GM19043 (cell line): ENCODE data around the gene CCDC47.
"Not testable (repeated sequence)": the region's sequence is repeated elsewhere in the genome, so short reads cannot be mapped to it uniquely, and the experiment has no call there.

Experiments used
- ATAC-seq: cut with Tn5 transposase; IDR thresholded peaks from one replicate; pipeline ENCODE4 v1.9.1; 2021; ENCODE audit warnings: low read depth; ENCODE audit not compliant: unreplicated experiment

CCDC47 gene

DNA sequence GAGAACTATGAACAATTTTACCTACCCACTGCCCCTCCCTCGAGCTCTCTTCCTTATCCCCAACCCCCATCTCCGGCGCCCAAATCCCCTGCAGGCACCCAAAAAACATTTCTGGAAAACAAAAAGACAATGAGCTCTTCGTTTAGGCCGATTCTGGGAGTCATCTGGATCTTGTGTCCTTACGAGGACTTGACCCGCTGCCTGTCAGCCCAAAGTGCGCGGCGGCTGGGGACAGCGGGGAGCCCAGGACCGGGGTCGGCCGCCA lies 32.3 kb downstream of the CCDC47 start:
- no peak for ATAC-seq

DNA sequence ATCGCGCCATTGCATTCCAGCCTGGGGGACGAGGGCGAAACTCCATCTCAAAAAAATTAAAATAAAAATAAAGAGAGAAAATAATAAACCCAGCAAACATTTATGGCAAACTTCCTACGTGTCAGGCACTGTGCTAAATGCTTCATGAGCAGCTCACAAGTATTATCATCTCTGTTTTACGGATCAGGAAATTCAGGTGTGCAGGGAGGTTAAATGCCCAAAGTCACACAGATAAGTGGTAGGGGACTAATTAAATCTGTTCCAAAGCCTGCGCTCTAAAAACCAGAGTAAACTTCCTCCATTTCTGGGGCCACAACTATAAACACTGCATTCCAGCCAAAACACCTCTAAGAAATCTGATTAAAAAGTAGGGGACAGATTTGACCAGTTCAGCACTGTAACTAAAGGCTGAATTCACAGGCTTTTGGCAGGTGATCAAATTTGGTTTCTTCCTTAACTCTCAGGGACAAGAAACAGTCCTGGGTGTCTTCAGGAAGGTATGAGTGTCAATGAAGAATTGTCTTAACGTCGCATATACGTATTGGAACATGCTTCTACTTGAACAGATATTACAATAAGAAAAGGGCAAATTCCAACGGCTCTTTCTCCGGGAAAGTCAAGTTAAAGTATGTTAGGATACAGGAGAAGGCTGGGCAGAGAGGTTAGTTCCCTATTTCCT lies 32.8 kb downstream of the CCDC47 start:
- ATAC-seq: no peak

DNA sequence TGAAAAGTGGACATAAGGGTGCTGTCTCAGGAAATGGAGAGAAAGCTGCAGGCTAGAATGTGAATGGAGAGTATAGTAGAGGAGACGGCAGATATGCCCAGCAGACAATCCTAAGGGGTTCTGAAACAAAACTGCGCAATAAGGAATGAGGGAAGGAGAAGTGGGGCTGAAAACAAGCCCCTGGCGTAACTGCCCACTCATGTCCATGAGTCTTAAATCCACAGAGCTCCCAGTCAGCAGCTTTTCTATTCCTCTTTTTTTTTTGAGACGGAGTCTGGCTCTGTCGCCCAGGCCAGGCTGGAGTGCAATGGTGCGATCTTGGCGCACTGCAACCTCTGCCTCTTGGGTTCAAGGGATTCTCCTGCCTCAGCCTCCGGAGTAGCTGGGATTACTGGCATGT lies 37.7 kb downstream of the CCDC47 start:
- no peak for ATAC-seq

DNA sequence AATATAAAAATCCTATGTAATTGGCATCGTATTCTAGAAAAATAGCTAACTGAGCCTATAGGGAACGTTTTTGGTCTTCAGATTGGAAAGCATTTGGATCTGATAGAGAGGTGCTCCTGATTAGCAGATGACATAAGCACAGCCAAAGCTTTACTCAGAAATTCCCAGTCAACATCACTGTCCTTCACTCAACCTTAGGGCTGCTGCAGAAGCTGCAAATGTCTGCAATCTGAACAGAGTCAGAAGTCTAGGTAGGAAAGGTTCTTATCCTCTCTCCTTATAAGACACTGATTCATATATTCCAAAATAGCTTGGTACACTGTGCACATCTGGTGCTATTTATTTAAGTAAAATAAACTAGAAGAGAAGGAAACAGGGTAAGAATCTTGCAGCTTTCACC lies 51.0 kb downstream of the CCDC47 start:
- ATAC-seq: no peak

DNA sequence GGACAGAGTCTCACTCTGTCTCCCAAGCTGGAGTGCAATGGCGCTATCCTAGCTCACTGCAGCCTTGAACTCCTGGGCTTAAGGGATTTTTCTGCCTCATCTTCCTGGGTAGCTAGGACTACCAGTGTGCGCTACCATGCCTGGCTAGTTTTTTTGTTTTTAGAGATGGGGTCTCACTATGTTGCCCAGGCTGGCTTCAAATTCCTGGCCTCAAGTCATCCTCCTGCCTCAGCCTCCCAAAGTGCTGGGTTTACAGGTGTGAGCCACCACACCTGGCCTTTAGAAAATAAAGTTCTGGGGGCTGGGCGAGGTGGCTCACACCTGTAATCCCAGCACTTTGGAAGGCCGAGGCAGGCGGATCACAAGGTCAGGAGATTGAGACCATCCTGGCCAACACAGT lies 53.2 kb downstream of the CCDC47 start:
- ATAC-seq: not testable (repeated sequence)

DNA sequence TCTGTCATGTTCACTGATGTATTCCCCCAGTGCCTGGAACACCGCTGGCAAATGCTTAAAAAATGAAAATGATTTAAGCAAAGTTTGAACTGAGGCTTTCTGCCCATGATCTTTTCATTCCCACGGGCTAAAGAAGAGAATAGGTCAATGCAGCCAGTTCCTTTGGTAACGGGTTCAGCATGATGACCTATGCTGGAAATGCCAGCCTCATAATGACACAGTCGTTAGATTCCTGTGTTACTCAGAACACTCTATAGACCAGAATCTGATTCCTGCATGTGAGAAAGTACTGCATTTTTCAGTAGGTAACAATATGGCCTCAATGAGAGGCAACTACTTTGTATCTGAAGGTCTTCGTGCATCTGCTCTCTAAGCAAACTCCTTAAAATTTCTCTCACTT lies 54.4 kb downstream of the CCDC47 start:
- no peak for ATAC-seq

DNA sequence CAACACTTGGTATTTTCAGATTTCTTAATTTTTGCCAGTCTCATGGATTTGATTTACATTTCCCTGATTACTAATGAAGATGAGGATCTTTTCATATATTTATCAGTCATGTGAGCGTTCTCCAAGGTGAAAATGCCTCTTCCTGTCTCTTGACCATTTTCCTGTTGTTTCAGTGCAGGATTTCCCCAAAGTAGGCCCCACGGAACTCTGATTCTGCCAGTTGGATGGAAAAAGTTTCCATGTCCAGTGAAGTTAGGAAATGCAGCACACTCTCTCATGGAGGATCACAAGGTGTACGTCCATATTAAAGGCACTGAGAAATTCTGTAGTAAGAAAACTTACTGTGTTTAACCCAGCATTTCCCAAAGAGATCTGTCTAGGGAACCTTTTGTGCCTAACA lies 57.0 kb downstream of the CCDC47 start:
- ATAC-seq: no peak

DNA sequence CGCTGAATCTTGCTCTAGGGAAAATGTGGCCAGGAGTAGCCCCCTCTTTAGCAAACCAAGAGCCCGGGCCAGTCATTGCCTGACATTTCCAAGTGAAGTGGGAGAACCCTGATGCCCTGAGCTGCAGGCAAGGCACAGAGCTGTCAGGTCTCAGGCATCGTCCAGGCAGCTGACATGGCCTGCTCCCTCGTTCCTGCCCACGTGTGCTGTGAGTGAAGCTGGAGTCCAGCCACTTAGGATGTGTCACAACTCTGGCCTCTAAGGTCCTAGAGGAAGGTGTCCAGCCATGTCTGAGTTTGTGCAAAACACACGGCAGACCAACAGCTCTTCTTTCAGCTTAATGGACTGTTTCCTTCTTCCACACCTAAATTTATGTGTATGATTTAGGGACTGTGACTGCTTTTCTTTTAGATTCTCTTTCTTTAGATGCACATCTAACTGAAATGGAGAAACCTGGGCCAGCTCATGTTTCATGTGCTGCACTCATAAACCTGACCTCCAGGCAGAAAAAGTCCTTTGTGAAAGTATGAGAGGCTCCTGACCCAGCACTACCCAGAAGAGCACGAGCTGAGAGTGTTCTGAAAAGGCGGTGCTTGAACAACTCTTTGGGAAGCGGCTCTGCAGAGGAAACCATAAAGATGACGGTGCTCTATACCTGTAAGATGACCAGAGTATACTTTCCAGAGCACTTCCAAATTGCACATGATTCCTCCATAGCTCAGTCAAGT lies 58.7 kb downstream of the CCDC47 start:
- no peak for ATAC-seq

DNA sequence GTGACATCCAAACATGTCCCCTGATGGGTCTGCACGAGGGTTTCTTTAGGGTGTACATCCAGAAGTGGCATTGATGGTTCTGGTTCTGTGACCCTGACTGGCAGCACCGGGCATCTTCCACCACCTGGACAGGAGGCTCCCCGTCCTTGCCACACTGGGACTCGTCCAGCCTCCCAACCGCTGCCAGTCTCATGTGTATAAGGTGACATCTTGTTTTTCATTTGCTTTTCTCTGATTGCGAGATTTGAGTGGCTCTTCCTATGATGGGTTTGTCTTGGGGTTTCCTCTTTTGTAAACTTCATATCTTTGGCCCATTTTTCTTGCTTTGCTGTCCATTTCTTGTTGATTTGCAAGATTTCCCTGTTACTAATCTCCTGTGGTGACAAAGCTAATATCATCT lies 64.3 kb downstream of the CCDC47 start:
- ATAC-seq: no peak

DNA sequence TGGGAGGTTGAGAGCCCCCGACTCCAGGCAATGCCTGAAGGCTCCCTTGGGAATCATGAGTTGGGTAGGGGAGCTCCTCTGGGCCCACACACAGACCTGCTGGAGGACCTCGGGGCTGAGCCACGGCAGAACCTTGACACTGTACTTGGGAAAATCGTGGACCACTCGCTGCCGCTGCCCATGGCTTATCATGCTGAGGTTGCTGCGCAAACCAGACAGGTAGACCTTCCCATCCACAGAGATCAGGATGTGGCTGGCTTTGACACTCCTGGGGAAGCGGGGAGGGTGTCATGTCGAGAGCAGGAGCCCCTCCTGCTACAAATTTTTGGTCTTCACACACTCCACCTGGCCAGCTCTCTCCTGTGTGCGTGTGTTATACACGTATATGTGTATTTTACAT lies 66.2 kb downstream of the CCDC47 start:
- ATAC-seq: no peak

DNA sequence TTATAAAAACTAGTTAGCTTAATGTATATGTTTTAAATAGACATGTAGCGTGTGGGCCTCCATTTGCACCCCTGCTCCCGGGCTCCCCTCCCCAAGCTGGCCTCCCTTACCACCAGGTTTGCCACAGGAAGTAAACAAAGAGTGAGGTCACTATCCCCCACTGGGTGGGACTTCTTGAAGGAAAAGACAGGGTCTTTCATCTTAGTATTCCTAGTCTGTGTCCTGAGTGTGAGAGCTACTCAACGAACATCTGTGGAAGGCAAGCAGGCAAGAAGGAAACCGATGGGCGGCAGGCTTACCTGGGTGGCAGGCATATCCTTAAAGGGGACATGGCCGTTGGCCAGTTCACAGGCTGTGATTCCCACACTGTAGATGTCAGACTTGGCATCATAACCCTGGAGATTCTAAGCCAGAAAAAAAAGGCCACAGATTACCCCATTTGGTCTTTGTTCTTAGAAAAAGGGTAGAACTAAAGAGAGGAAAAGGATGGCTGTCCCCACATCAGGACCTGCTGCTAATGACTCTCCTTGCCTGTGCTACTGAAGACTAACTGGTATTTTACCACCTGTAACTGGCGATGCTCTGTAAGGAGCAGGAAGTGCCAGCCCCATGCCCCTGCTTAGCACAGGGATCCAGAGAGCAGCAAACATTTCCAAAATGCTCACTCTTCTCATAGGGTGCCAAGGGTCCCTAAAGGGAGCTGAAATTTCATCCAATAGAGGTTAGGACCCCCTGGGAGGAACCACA lies 66.9 kb downstream of the CCDC47 start:
- ATAC-seq: no peak

DNA sequence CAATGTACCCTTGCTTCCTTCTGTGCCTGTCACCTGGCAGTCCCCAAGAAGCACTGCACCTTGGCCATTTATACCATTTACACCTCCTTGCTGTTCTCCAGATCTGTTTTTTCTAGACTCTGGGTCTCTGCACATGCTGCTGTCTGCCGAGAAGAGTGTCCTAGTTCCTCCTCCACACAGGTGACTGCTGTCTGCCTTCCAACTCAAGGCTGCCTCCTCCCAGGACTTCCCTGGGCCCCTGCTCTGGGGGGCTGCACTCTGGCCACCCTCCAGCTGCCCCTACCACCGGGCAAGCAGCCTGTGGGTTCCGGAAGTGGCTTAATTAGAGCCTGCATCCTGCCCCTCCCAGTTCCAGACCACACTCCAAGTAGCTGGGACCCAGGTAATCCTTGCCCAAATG lies 67.7 kb downstream of the CCDC47 start:
- no peak for ATAC-seq

DNA sequence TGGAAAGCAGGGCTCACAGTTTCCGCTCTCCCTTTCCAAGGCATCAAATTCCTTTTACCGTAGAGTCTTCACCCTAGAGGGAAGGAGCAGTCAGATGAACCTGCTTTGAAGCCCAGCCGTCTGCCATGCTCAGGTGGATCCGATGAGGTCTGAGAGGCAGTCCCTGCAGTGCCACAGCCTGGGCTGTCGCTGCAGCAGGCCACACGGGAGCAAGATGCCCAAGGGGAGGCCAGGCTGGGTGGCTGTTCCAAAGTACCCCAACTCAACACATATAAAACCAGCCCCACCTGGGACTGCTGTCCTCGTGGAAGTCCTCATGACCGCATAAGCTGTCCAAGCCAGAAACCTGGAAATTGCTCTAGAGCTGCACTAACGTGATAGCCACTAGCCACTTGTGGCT lies 68.6 kb downstream of the CCDC47 start:
- ATAC-seq: no peak

DNA sequence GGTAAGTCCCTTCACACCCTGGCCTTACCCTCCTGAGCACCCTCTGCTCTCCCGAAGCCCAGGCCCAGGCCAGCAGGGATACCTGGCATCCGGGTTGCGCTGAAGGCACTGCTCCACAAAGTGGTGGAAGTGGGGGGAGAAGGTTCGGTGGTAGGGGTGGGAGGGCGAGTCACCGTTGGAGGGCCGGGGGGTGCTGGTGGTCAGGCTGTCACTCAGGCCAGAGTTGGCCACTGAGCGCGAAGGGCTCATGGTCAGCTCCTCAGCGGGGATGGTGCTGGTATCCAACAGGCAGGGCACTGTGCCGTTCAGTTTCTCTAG lies 69.2 kb downstream of the CCDC47 start:
- ATAC-seq: no peak

DNA sequence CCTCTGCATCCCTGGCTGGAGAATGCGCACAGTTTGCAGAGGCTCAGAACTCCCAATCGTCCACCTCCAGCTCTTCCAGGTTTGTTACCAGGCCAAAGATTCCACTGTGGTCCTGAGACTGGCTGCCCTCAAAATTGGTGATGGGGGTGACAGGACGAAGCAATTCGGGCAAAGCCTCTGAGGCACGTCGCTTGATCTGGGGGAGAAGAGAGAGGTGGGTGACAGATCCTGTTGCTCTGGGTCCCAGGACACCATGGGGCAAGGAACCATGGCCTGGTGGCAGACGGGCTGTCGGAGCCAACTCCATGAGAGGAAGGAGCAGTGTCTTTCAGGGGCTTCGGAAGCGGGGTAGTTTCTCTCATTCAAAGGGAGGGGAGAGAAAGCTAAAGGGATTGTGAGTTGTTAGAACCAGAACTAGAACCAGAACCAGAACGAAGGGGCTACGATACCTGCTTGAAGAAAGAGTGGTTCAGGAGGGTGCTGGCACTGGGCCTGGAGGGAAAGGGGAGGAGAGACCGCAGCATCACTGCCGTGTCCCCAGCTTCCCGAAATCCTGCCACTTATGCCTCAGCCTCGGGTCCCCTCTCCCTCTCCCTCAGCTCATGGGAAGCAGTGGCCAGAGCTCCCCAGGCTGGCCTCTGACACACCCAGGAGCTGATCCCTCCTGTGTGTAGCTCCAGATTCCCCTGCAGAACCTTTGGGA lies 69.7 kb downstream of the CCDC47 start:
- no peak for ATAC-seq

DNA sequence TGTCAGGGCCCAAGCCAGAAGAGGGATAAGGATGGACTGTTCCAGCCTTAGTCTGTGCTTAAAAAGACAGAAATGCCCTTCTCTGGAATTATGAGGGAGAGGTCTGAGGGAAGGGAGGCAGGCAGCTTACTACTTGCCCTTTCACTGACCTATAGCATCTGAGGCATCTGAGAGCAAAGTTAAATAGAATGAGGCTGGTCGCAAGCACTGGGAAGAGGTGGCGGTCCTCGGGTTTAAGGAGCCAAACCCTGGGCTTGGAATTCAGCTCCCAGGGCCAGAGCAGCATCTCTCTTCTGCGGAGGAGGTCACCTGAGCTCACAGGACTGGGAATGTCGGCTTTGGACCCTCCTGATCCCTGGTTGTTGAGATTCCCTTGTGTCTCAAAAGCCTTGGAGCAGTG lies 70.4 kb downstream of the CCDC47 start:
- no peak for ATAC-seq

DNA sequence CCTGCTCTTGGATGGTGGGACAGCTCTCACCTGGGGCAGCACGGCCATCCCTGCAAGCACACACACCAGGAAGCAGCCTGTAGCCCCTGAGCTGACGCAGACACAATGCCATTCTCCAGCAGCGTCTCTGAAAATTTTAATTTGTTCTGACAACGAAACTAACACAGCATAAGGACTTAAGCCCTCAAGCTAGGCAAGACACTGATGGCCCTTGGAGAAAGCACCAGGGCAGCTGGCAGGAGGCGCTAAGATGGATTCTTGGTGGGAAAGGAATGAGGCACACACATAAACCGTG lies 70.7 kb downstream of the CCDC47 start:
- ATAC-seq: no peak

DNA sequence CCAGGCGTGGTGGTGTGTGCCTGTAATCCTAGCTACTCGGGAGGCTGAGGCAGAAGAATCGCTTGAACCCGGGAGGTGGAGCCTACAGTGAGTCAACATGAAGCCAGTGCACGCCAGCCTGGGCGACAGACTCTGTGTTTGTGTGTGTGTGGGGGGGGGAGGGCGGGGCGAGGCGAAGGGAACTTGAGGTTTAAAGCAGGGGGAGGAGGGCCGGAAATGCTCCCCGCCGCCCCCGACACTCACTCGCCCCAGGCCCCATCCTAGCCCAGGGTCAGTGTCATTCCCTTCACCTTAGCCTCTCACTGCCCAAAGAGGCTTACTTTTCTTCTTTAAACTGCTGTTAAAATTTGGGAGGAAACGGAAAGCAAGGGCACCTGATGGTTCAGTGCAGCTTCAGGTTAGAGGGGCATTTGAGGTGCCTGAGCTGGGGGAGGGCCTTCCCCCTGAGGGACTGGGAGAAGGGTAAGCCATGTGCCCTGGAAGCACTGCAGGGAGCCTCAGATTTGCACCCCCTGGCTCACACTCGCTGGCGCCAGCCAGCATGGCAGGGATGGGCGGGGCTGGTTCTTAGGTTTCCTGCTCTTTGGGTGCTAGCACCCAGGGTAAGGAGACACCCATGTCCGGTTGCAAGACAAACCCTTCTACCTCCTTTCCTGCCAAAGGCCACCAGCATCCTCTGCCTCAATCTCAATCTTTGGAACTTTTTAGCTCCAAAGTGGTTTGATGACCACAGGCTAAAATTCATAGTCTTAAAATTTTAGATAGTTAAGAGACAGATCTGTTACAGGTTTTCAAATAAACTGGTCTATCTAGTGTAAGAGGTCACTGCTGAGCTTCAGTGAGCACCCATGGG lies 71.3 kb downstream of the CCDC47 start:
- ATAC-seq: no peak

DNA sequence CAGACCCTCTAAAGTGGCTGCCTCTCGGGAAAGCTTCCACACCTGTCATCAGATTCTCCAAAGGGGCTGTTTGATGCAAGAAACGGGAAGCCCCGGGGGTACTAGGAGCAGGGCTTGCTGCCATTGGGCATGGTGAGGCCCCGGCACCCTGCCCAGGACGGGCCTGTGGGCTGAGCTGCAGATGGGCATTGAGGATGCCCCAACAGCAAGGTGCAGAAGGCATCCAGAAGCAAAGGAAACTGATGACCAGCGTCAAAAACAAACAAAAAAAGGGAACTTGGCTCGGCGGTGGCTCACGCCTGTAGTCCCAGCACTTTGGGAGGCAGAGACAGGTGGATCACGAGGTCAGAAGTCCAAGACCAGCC lies 72.0 kb downstream of the CCDC47 start:
- ATAC-seq: no peak

DNA sequence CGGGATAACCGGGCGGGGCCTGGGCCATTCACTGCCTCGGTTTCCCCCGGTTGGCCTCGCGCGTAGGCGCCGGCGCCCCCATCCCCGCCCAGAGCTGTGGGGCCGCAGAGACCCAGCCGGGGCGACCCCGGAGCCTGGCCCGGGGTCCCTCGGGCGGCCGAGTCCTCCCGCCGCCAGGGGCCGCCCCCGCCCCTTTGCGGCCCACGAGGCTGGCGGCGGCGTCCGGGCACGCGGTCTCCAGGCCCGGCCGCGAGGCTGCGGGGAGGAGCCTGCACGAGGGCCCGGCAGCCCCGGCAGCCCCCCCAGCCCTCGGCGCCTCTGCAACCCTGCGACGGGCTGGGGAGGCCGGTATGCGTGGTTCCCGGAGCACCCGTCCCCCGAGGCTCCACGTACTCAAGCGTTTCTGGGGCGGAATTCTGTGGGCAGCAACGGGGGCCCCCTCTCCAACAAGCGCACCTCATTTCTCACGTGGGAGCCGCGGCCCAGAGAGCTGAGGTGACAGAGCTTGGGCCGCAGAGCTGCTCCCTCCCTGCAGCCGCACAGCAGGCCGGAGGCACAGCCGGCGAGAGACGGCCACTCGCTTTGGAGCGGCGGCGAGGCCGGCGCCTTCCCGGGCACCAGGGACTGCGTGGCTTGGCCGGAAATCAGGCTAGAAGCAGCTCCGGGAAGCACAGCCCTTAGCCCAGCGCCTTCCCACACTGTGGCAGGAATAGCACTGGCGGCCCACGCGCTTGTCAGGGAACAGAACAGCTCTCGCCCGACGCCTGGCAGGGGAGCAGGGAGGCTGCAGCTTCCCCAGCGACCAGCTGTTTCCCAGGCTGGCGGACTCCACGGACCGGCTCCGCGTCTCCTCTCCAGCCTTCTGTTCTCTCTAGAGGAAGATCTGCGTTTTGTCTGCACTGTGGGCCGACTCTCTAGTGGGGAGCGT lies 72.6 kb downstream of the CCDC47 start:
- no peak for ATAC-seq
